GDM1 (cell line): ENCODE results near the gene SPTBN5.

Experiments
- DNase-seq: peaks from one replicate; lab custom pipeline; 2025; lab: John Stamatoyannopoulos, UW

Gene SPTBN5

GRCh38 chr15:41804916-41805666 lies 88.8 kb downstream of the SPTBN5 start:
- no peak for DNase-seq

- no peak for DNase-seq
Measured at GRCh38 chr15:41804361-41804760, 89.5 kb downstream of the SPTBN5 start.

GRCh38 chr15:41801850-41802455 lies 91.9 kb downstream of the SPTBN5 start:
- DNase-seq = no peak

GRCh38 chr15:41801185-41801584 lies 92.7 kb downstream of the SPTBN5 start:
- DNase-seq = no peak

- no peak for DNase-seq
Measured at GRCh38 chr15:41799488-41799805, 94.4 kb downstream of the SPTBN5 start.

GRCh38 chr15:41798607-41799487 lies 95.0 kb downstream of the SPTBN5 start:
- DNase-seq = no peak
